GM03348 (cell line): ENCODE data around the gene PPP6R1.

Experiments
- DNase-seq: peaks from one replicate; pipeline ENCODE4 v3.0.0; 2012; ENCODE audit warnings: low spot score

Gene PPP6R1

GRCh38 chr19:55283548-55284377 is 24.9 kb upstream of the PPP6R1 start, which contains the start of gene BRSK1:
Gene BRSK1 (plus strand): TSS chr19:55283997. CDS start chr19:55284443, 446 bp downstream.
- DNase-seq, result peak; percentile 77

GRCh38 chr19:55279770-55280643 is 21.2 kb upstream of the PPP6R1 start, which contains the start of gene HSPBP1:
Gene HSPBP1 (minus strand): TSS chr19:55280110. CDS start chr19:55279608, 502 bp downstream.
- peak; percentile 91 for DNase-seq

DNA sequence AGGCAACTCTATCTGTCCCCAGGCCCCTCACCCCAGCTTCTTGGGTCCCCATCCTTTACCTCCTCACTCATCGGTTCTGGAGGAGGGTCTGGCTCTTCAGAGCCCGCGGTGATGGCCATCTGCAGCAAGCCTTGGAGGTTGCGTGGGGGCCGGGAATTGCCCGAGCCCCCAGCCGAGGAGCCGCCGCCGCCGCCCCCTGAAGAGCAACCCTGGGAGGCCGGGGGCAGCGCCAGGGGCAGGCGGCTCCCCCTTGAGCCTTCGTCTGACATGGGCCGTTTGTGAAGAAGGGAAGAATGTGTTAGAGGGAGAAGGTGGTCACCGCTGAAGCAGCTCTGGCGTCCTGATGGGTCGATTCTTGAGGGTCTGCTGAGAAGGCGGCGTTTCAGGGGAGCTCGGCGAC is 20.5 kb upstream of the PPP6R1 start:
- no peak for DNase-seq

- no peak for DNase-seq
Measured at GRCh38 chr19:55278391-55279135, 19.7 kb upstream of the PPP6R1 start.

- no peak for DNase-seq
Measured at GRCh38 chr19:55277494-55277893, 18.7 kb upstream of the PPP6R1 start.

DNA sequence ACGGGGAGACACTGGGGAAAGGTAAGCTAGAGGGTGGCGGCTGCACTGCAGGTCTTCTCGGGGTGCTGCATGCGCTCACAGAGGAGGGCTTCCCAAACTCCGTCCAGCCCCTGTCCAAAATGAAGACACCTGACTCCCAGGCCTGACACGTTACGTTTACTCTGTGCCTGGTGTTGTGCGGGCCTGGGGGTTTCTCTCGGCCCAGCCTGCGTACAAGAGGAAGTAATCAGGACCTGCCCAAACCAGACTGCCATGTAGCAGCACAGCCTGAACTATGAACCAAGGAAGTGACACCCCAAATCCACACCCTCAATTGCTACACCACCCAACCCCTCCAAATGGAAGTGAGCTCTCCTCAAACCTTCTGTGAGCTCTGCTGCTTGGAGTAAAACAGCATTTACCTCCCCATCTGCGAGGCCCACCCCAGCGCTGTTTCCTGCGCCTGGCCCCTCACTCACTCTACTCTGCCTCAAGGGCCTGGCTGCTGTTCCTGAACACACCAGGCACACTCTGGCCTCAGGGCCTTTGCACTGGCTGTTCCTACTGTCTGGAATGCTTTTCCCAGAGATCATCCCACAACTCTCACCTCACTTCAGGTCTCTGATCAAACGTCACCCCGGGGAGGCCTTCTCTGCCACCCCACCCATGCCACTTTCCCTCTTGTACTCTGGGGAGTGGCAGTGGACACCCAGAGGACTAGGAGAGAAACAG is 18.1 kb upstream of the PPP6R1 start:
- DNase-seq, result no peak

DNA sequence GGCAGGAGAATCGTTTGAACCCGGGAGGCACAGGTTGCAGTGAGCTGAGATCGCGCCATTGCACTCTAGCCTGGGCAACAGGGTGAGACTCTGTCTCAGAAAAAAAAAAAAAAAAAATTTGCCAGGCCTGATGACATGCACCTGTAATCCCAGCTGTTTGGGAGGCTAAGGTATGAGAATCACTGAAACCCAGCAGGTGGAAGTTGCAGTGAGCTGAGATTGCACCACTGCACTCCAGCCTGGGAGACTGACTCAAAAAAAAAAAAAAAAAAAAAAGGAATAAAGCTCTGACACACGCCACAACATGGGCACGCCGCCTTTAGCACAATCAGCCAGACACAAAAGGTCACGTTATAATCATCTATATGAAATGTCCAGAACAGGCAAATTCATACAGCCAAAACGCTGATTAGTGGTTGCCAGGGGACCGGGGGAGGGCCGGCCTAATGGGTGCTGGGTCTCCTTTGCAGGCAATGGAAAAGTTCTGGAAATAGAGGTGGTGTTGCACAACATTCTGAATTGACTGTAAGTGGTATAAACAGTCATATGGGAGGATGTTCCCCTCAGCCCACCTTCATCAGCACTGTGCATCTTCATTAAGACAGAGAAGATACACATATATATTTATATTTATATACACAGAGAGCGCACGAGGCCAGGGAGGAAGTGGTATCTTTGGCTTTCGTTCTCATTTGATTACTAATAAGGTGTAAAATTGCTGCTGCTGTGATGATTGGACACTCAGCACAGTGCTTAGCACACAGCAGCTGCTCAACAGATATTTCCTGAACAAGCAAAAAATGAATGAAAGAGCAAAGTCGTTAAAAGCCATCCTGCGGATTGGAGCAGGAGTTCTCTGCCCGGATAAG is 17.3 kb upstream of the PPP6R1 start:
- DNase-seq, result no peak

DNA sequence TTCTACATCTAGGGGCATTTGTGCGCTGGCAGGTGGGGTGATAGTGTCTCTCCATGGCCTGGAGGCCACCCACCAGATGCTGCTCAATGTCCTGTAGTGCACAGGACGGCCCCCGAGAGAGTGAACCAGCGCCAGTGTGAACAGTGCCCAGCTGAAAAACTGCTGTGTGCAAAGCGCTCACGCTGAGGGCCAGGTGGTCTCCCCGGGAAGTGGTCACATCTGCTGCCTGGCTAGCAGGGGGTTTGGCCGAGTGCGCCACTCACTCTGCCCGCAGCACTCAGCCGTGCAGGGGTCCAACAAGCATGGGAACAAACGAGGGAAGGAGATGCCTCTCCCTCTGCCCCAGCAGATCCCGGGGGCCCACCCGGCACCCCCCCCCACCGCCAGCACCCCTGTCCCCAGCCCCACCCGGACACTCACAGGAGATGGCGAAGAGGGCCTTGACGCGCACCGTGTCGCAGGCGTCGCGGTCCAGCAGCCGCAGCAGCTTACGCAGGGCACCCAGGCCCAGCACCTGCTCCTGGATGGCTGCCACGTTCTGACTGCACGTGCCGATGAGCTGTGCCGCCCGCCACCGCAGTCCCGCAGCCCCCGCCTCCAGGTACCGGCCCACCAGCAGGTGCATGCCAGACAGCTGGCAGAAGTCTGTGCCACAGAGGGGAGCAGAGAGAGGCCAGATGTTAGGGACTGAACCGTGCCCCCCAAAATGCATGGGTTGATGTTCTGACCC is 15.3 kb upstream of the PPP6R1 start:
- no peak for DNase-seq

DNA sequence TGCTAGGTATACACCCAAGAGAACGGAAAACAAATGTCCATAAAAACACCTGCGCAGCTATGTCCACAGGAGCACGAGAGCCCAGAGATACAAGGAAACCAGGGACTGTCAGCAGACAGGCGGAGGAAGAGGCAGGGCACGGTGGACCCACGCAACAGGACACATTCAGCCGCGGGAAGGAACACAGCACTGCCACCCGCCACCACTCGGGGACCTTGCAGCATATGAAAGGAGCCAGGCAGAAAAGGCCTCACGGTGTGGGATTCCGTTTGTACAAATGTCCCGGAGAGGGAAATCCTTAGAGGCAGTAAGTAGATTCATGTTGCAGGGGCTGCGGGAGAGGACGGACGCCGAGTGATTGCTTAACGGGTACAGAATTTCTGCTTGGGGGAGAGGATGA is 13.3 kb upstream of the PPP6R1 start:
- no peak for DNase-seq

- no peak for DNase-seq
Measured at GRCh38 chr19:55270172-55270942, 11.5 kb upstream of the PPP6R1 start.

- no peak for DNase-seq
Measured at GRCh38 chr19:55269299-55269698, 10.5 kb upstream of the PPP6R1 start.

DNA sequence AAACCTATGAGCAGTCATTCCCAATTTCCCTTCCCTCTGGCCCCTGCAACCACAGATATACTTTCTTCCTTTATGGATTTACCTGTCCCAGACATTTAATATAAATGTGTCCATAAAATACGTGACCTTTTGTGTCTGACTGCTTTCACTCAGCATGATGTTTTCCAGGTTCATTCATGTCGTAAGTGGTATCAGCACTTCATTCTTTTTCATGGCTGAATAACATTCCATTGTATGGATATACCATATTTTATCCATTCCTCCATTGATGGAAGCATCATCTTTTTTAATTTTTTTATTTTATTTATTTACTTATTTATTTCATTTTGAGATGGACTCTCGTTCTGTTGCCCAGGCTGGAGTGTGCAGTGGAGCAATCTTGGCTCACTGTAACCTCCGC is 8.0 kb upstream of the PPP6R1 start:
- no peak for DNase-seq

- no peak for DNase-seq
Measured at GRCh38 chr19:55266404-55266803, 7.6 kb upstream of the PPP6R1 start.

GRCh38 chr19:55265723-55266386 is 7.0 kb upstream of the PPP6R1 start:
- DNase-seq, result no peak

DNA sequence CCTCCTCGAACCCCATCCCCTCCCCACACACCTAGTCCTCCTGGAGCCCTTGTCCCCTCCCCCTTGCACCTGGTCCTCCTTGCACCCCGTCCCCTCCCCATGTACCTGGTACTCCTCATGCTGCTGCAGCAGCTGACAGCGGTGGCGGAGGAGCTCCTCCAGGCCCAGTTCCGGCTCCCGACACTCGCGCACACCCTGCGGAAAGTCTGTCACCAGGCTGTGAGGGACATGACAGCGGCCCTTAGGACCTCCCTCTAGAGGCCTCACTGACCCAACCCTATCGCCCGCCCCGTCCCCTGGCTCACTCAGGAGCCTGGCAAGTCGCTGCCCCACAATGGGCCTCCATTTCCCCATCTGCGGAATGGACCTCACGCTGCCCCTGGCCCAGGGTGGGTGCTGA is 6.4 kb upstream of the PPP6R1 start:
- no peak for DNase-seq

DNA sequence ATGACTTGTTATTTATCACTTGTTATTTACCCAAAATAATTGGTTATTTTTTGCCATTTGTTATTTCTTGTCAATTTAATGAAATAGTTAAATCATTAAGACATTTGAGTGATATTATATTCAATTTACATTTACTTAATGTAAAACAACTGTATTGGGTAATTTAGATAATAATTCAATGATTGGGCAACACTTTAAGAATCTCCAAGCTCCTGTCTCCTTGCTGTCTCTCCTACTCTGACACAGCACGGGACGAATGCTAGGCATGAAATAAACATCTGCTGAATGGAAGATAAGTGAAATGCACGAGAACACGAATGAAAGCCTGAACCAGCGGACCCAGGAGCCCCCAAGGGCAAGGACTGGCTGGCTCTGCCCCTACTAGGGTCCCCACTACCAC is 5.7 kb upstream of the PPP6R1 start:
- no peak for DNase-seq

DNA sequence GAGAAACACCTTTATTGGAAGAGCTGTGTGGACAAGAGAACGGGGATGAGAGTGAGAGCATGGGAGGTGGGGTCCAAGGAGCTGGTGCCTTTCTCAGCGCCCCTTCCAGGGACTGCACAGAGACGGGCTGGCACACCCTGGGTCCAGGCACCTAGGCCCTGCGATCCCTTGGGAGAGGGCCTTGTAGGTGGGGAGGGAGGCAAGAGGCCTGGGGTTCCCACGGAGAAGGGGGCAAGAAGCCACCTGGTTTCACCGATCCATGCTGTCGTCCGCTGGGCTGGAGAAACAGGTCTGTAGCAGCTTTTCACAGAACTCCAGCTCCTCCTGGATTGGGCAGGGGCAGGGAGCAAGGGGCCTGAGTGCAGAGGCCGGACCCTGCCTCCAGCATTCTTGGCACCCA is 3.5 kb upstream of the PPP6R1 start:
- DNase-seq, result no peak

- no peak for DNase-seq
Measured at GRCh38 chr19:55261671-55262126, 2.9 kb upstream of the PPP6R1 start.
